Aorta (tissue), 5 donors: ENCODE measurements around the gene THOC7. TPM values are rescaled to one million over a fixed set of nuclear protein-coding genes. Genes with fewer than 3 reads are reported as not detected.

Experiments used
- ATAC-seq: fragments of 200-7000 bp; cut with Tn5 transposase; one replicate; pipeline ENCODE4 v1.9.1; 2022; ENCODE audit warnings: moderate library complexity; ENCODE audit not compliant: low FRiP score
- DNase-seq, 2 donors: peaks; one replicate each; pipeline ENCODE4 v3.0.0-alpha.2; 2020
- H3K27ac ChIP-seq, 2 donors: one replicate each; pipeline ENCODE4 v1.5.1; 2013; ENCODE audit warnings: low read length in 2 of 2, mild to moderate bottlenecking in 2 of 2, moderate library complexity in 2 of 2, control low read depth in 1 of 2, inconsistent platforms in 1 of 2, low read depth in 1 of 2
- H3K27me3 ChIP-seq, 2 donors: one replicate each; pipeline ENCODE4 v1.6.1; 2013; ENCODE audit warnings: control low read depth in 1 of 2, low read length in 1 of 2, mild to moderate bottlenecking in 1 of 2, moderate library complexity in 1 of 2; ENCODE audit not compliant: insufficient read depth in 2 of 2, control insufficient read depth in 1 of 2
- H3K36me3 ChIP-seq, 2 donors: one replicate each; pipeline ENCODE4 v1.6.1; 2013; ENCODE audit warnings: control low read depth in 1 of 2, low read length in 1 of 2, mild to moderate bottlenecking in 1 of 2; ENCODE audit not compliant: insufficient read depth in 2 of 2, control insufficient read depth in 1 of 2
- H3K4me1 ChIP-seq, 2 donors: one replicate each; pipeline ENCODE4 v1.6.1; 2013; ENCODE audit warnings: low read length in 2 of 2, control low read depth in 1 of 2, mild to moderate bottlenecking in 1 of 2, moderate library complexity in 1 of 2; ENCODE audit not compliant: insufficient read depth in 2 of 2, control insufficient read depth in 1 of 2
- H3K4me3 ChIP-seq, 2 donors: one replicate each; pipeline ENCODE4 v1.5.1; 2013; ENCODE audit warnings: low read length in 2 of 2, control low read depth in 1 of 2, mild to moderate bottlenecking in 1 of 2
- H3K9me3 ChIP-seq: one replicate; pipeline ENCODE4 v1.6.1; 2013; ENCODE audit warnings: mild to moderate bottlenecking, low read length; ENCODE audit not compliant: control insufficient read depth
- WGBS, 2 donors: extraction: QIAGEN DNeasy Blood & Tissue Kit; methylation state at CpG; one replicate each; pipeline ENCODE4 v1.1.7; 2013; 5-methylcytosine and 5-hydroxymethylcytosine counted together
- intact Hi-C, 2 donors: fragments of 100-400 bp; cut with DNase I; formaldehyde crosslinking; loops; one replicate each; pipeline versions ENCODE4 v1.14.2 to v1.15.0; 2022
- polyA plus RNA-seq, 2 donors: library from polyadenylated mRNA; stranded (reverse); fragments of 200-250 nt; gene quantifications; one replicate each; pipeline ENCODE4 v1.2.3, GENCODE V29; 2013
- total RNA-seq, 2 donors: library from RNA; stranded (reverse); fragmentation: NEBNext Ultra II Directional; extraction: Animal tissue kit (Norgen Biotek cat#: 25700); gene quantifications; one replicate each; pipeline ENCODE4 v1.2.1, GENCODE V29; 2021
- donor health status: healthy with polysubstance abuse.
- donor health status: Bipolar disorder and iron deficiency.
- donor health status: DM: no; HTN: no; CAD: no.
- donor health status: DM: no; HTN: no; CAD: no.
- donor health status: DM: yes; HTN: yes; CAD: no.

THOC7 gene
- total and polyA plus RNA-seq, 4 donors, result 53.8 to 150 (median 59.2) TPM

GRCh38 chr3:63860776-63861175 is 2.8 kb downstream of the THOC7 start:
- no peaks in the 10 kb centered on the region for H3K36me3 ChIP-seq
- 92 to 94% methylated on average over 3 of the region's 3 CpGs for WGBS, 2 donors
- no peaks in the 10 kb centered on the region for H3K9me3 ChIP-seq
- peaks cover 2 to 3% of the 10 kb centered on the region in 2 donors for H3K4me1 ChIP-seq
- no peak overlapping the region for H3K27ac ChIP-seq
- H3K4me3 ChIP-seq, result no peak overlapping the region
- no peaks in the 10 kb centered on the region for H3K27me3 ChIP-seq
- no peak for ATAC-seq
- intact Hi-C loops, result loop anchor here (5.0 to 10.0 kb wide), 2 partner anchors 52 to 134 kb away; partner anchors contain the start of gene SCAANT1 (in 2 of the 2)
- no peak for DNase-seq

DNA sequence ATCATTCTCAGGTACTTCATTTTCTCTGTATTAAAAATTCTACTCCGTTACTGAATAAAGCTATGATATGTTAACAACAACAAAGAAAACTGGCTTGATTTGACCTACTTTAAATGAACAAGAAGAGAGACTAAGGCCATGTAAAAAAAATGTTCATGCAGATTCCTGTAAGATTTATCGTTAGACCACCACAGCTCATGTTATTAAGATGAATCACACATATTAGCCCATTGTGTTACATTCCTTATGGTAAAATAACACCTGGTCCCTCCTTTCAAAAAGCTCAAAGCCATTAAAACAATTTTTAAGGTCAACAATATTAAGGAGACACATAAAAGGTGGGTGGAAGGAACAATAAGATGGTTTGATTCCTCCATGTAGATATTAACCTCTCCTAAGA is 6.3 kb downstream of the THOC7 start:
- Histone ChIP-seq H3K27ac (no peak overlapping the region), H3K9me3 (no peaks in the 10 kb centered on the region), H3K27me3 (no peaks in the 10 kb centered on the region), H3K36me3 (no peaks in the 10 kb centered on the region), H3K4me1 (peaks cover 0 to 2% of the 10 kb centered on the region in 2 donors), H3K4me3 (no peak overlapping the region)
- WGBS, 2 donors, result 93% methylated on average over 2 of the region's 2 CpGs
- intact Hi-C loops, result no loop called here
- DNase-seq, result no peak
- ATAC-seq, result no peak

DNA sequence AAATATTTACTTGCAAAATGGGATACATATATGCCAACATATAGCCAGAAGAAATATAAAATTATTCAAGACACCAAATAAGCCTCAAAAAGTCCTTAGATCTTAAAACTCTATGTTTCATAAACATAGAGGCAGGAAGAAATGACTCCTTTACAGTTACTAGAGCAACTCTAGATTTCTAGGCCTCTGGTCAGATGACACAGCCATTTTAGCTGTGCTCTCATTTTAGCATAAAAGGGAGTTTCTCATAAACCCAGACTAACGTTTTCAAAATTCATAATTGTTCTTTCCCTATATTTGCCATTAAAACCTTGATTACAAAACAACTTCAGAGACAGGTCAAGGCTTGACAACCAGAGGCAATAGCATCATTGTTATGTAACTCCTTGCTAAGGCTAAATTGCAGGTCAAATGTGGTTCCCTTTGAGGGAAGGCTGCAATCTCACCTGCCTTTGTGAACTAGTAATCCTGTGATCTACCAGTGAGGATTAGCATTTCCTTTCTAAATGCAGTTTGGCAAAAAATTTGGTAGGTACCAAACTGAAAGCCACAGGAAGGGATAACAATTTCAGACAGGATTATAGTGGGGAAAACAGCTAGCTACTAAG is 8.2 kb downstream of the THOC7 start:
- Histone ChIP-seq H3K4me1 (peaks cover 0 to 2% of the 10 kb centered on the region in 2 donors), H3K4me3 (no peak overlapping the region), H3K36me3 (no peaks in the 10 kb centered on the region), H3K27ac (no peak overlapping the region), H3K9me3 (no peaks in the 10 kb centered on the region), H3K27me3 (no peaks in the 10 kb centered on the region)
- ATAC-seq (no peak), DNase-seq (no peak)
- 29 to 41% methylated on average over 1 of the region's 1 CpG for WGBS, 2 donors
- intact Hi-C loops, result no loop called here

- H3K4me1 ChIP-seq, result peaks cover 0 to 1% of the 10 kb centered on the region in 2 donors
- no peak for DNase-seq
- intact Hi-C loops, result no loop called here
- H3K27me3 ChIP-seq, result no peaks in the 10 kb centered on the region
- WGBS, 2 donors, result 84 to 90% methylated on average over 4 of the region's 4 CpGs
- no peaks in the 10 kb centered on the region for H3K36me3 ChIP-seq
- ATAC-seq, result no peak
- H3K27ac ChIP-seq, result no peak overlapping the region
- no peaks in the 10 kb centered on the region for H3K9me3 ChIP-seq
- no peak overlapping the region for H3K4me3 ChIP-seq
These were observed 10.5 kb downstream of the THOC7 start for GRCh38 chr3:63853106-63853505.

- no peaks in the 10 kb centered on the region for H3K9me3 ChIP-seq
- WGBS, 2 donors, result 99 to 100% methylated on average over 3 of the region's 3 CpGs
- no peaks in the 10 kb centered on the region for H3K27me3 ChIP-seq
- H3K27ac ChIP-seq, result no peak overlapping the region
- ATAC-seq (no peak), DNase-seq (no peak)
- intact Hi-C loops, result no loop called here
- no peak overlapping the region for H3K4me3 ChIP-seq
- H3K4me1 ChIP-seq, result peaks cover 0 to 2% of the 10 kb centered on the region in 2 donors
- H3K36me3 ChIP-seq, result no peaks in the 10 kb centered on the region
These were observed 12.3 kb downstream of the THOC7 start for GRCh38 chr3:63851287-63851686.

GRCh38 chr3:63849175-63849574 is 14.4 kb downstream of the THOC7 start:
- DNase-seq (no peak), ATAC-seq (no peak)
- H3K4me3 ChIP-seq, result no peak overlapping the region
- H3K27ac ChIP-seq, result no peak overlapping the region
- H3K36me3 ChIP-seq, result no peaks in the 10 kb centered on the region
- intact Hi-C loops, result no loop called here
- no peaks in the 10 kb centered on the region for H3K9me3 ChIP-seq
- WGBS, 2 donors, result 95 to 96% methylated on average over 4 of the region's 4 CpGs
- H3K4me1 ChIP-seq, result peaks cover 0 to 2% of the 10 kb centered on the region in 2 donors
- no peaks in the 10 kb centered on the region for H3K27me3 ChIP-seq

DNA sequence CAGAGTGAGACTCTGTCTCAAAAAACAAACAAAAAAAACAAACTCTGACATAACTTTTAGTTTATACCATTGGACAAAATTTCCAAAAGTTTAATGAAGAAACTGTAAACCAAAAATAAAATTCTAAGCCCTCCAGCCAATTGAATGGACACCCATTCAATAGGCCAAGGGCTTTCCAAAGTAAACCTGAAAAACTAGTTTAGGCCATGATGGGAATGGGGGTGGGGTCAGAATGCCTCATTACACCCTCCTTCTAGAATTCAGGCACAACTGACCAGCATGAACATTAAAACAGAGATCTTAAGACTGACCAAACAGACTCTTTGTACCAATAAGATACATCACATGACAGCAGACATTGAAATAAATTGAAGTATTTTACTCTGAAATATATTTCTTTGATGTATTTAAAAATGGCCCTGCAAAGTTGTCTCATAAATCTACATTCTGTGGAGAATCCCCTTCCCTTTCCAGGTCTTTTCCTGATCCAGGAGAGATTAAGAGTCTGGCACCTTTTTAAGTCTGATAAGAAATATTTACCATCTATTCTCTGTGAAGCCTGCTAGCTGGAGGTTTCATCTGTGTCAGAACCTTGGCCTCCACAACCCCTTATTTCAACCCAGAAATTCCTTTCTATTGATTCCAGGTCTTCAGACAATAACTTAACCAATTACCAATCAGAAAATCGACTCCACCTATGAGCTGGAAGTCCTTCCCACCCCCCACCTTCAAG is 15.7 kb downstream of the THOC7 start:
- no peak overlapping the region for H3K4me3 ChIP-seq
- H3K4me1 ChIP-seq, result peaks cover 0 to 2% of the 10 kb centered on the region in 2 donors
- no peaks in the 10 kb centered on the region for H3K27me3 ChIP-seq
- DNase-seq, result no peak
- 85 to 86% methylated on average over 1 of the region's 1 CpG for WGBS, 2 donors
- no peaks in the 10 kb centered on the region for H3K36me3 ChIP-seq
- no peak overlapping the region for H3K27ac ChIP-seq
- no peaks in the 10 kb centered on the region for H3K9me3 ChIP-seq
- ATAC-seq, result no peak
- intact Hi-C loops, result no loop called here

DNA sequence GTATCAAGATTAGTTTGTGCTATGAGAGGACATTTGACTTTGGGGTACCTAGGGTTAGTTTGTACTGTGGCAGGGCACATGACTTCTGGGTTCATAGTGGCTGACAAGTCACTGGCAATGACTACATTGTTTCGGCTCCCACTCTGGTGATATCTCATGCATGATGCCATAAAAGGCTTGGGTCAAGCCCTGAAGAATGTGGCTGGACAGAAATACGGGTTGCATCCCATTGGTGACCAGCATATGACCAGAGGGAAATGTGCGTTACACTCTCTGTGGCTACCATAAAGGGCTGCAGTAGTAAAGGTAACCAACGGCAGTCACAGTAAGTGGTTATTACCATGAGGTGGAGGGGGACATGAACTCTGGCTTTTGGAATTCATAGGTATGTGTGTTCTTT is 18.4 kb downstream of the THOC7 start:
- intact Hi-C loops, result no loop called here
- ATAC-seq (no peak), DNase-seq (no peak)
- Histone ChIP-seq H3K4me3 (no peak overlapping the region), H3K27me3 (no peaks in the 10 kb centered on the region), H3K27ac (no peak overlapping the region), H3K9me3 (no peaks in the 10 kb centered on the region), H3K4me1 (peaks cover 0 to 2% of the 10 kb centered on the region in 2 donors), H3K36me3 (no peaks in the 10 kb centered on the region)
- 86 to 89% methylated on average over 4 of the region's 4 CpGs for WGBS, 2 donors

GRCh38 chr3:63842127-63842526 is 21.5 kb downstream of the THOC7 start:
- no peaks in the 10 kb centered on the region for H3K27me3 ChIP-seq
- H3K27ac ChIP-seq, result no peak overlapping the region
- no peaks in the 10 kb centered on the region for H3K36me3 ChIP-seq
- no peak for DNase-seq
- intact Hi-C loops, result no loop called here
- no peaks in the 10 kb centered on the region for H3K9me3 ChIP-seq
- H3K4me3 ChIP-seq, result no peak overlapping the region
- H3K4me1 ChIP-seq, result no peaks in the 10 kb centered on the region
- ATAC-seq, result no peak
